Measurements from ENCODE around the gene DDC.
A peak's percentile ranks its signal among the peaks of the same experiment; 100 is the strongest.
"Not testable (repeated sequence)": the region's sequence is repeated elsewhere in the genome, so short reads cannot be mapped to it uniquely, and the experiment has no call there.

DDC gene

GRCh38 chr7:50552921-50553320 lies 12.3 kb downstream of the DDC start:
- no peak for DNase-seq

DNA sequence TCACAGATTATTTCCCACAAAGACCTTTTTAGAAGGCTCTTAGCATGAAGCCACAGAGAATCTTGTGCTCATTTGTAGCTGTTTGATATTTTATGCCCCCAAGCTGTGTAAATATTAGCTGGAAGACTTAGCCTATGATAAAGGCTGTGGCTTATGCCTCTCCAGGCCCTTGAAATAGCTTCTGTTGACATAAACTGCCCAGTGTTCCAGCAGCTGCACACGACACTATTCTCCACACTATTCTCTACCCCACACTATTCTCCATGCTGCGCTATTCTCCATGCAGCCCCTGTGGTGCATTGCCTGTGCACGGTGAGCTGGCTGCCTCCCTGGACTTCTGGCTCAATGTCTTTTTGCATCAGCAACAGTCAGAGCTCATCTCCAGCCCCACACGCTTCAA lies 13.1 kb downstream of the DDC start:
- peak; percentile 98 for DNase-seq

GRCh38 chr7:50545613-50546012 lies 19.6 kb downstream of the DDC start:
- not testable (repeated sequence) for DNase-seq

- peak; percentile 22 for DNase-seq
Observed at GRCh38 chr7:50544992-50545391, 20.2 kb downstream of the DDC start.

DNA sequence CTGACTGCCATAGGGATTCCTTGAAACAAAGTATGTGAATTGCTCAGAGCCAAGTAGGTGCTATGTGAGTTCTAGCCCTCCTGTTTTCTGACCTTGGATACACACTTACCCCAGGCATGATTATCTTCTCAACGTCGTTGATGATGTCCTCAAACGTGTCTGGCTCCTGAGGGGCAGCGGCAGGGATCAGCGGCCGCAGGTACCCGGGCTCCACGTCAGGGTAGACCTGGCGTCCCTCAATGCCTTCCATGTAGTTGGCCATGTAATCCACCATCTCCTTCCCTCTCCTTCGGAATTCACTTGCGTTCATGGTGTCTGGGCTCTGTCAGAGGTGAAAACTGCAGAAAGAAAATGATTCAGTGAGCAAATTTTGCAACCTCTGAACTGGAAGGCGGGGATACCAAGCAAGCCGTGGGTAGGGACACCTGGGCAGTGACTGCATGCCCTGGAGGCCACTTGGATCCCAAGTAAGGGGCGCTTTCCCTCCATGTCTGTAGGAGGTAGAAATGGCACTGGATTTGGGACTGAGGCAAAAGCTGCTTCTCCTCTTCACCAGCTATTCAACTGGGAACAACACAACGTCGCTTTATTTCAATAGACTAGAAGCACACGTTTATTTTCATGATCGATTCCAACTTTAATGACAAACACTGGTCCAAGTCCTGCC lies 21.3 kb downstream of the DDC start:
- DNase-seq: no peak

GRCh38 chr7:50542132-50542531 lies 23.1 kb downstream of the DDC start:
- DNase-seq: no peak

GRCh38 chr7:50540785-50541579 lies 24.2 kb downstream of the DDC start:
- DNase-seq: no peak

- no peak for DNase-seq
Observed at GRCh38 chr7:50539725-50540124, 25.5 kb downstream of the DDC start.

GRCh38 chr7:50538478-50538877 lies 26.7 kb downstream of the DDC start:
- DNase-seq: no peak

- DNase-seq: no peak
Observed at GRCh38 chr7:50537417-50537816, 27.8 kb downstream of the DDC start.

- not testable (repeated sequence) for DNase-seq
Observed at GRCh38 chr7:50535291-50535711, 29.9 kb downstream of the DDC start.

GRCh38 chr7:50534690-50535290 lies 30.4 kb downstream of the DDC start:
- DNase-seq: no peak

GRCh38 chr7:50533866-50534265 lies 31.3 kb downstream of the DDC start:
- DNase-seq: no peak

DNA sequence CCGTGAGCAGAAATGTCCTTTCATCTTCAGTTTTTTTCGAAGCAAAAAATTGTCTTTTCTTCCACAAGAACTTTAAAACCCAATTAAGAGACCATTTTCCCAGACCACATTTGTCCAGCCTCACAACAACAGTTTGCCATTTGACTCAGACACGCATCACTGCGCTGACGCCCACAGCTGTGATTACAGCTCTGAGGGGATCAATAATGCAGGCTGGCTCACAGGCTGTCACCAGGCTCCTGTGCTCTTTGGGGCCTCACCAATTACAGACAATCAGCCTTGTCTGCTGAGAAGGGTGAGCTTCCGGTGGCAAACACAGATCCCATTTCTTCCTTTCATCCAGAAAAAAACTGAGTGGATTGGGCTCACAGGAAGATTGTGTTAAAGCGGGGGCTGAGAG lies 33.3 kb downstream of the DDC start:
- DNase-seq: peak; percentile 98

GRCh38 chr7:50531401-50531911 lies 33.7 kb downstream of the DDC start:
- DNase-seq: peak; percentile 96

DNA sequence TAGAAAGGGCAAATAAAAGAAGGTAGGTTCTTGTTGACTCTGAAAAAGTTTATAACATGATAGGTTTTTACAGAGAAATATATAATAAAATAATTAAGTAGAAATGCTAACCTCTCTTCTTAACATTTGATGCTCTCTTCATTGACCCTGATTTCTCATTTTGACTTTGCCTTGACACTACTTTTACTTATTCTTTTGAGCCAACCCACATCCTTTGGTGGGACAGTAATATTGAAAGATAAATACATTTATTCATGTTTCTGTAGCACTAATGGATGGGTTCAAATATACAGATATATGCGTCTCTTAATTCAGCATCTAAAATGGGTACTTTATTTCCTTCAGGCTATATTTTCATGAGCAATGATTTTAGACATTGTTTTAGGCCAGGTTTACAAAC lies 34.4 kb downstream of the DDC start:
- no peak for DNase-seq

DNA sequence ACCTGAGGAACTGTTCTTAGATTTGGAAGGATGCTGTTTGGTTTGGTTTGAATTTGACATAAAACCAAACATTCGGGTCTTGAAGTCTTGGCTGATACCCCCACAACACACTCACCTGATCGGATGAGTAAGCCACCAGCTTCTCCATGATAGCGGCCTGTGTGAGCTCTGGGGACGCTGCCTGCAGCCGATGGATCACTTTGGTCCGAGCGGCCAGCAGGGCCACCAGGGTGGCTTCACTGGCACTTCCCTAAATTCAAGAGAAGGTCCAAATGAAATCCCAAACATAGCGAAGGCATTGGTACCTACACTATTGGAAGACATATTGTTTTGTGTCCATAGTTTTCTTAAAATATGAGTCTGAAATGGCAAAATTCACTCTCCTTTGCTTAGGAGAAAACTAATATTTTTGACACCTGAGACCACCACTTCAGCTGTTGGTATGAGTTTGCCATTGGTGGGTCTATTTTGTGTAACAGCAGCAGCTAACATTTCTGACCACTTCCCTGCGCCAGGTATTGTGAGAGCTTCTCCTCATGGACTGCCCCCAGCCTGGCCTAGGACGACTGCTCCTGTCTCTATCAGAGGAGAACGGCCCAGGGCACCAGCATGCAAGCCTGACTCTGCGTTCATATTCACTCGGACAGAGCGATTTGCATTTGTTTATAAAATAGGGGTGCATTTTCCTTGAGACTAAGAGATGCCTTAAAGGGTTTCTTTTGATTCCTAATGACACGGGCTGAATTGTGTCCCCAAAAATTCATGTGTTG lies 35.9 kb downstream of the DDC start:
- no peak for DNase-seq

GRCh38 chr7:50528266-50529092 lies 36.7 kb downstream of the DDC start:
- DNase-seq: no peak

DNA sequence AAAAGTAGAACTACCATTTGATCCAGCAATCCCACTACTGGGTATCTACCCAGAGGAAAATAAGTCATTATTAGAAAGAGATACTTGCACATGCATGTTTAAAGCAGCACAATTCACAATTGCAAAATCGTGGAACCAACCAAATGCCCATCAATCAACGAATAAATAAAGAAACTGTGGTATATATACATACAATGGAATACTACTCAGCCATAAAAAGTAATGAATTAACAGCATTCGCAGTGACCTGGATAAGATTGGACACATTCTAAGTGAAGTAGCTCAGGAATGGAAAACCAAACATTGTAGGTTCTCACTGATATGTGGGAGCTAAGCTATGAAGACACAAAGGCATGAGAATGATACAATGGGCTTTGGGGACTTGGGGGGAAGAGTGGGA lies 45.9 kb downstream of the DDC start:
- DNase-seq: not testable (repeated sequence)

GRCh38 chr7:50513166-50513871 lies 51.9 kb downstream of the DDC start:
- no peak for DNase-seq

DNA sequence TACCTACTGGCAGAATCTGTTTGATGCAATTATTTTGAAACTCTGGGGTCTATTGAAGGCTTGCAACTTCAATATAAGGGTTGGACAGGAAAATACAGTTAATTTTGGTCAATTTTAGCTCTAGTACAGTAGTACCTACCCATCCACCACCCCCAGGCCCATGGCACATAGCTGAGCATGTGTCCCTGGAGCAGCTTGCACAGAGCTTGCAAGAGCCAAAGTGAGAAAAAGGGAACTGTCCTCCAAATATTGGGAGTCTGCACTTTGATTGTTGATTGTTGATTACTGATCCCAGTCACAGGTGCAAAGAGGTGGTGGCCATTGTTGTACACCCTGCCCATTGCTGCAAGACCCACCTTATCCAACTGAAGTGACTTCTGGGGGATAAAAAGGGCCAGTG lies 52.8 kb downstream of the DDC start:
- DNase-seq: no peak

GRCh38 chr7:50509459-50509858 lies 55.7 kb downstream of the DDC start:
- no peak for DNase-seq
